ENCODE results near the gene CRYBA2.

DNA sequence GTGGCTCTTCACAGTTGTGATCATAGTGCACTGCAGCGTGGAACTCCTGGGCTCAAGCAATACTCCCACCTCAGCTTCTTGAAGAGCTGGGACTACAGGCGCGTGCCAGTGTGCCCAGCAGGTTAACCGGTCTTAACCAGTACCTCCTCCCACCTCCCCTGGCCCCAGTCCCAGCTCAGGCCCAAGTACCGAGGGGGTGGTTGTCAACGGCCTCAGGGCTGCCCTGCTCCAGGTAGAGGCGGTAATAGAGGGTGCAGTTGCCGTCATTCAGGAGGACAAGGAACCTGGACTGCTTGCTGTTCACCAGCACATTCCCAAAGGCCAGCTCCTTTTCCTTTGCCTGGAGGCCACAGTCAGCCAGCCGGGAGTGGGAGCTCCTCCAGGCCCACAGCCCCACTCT is 28.4 kb upstream of the CRYBA2 start:
- TF ChIP-seq EP300 (IDR thresholded peaks at IDR 0.05; ENCODE audit: low read length) = no peak
- no peak for TF ChIP-seq ZNF77 (CRISPR knock-in tag; IDR thresholded peaks at IDR 0.05)

Measured in K562 (cell line).